ENCODE results near the gene ANO3.

GRCh38 chr11:26353010-26353409, 21.1 kb downstream of the ANO3 start:
- TF ChIP-seq CTCF (IDR thresholded peaks at IDR 0.05; ENCODE audit: insufficient read depth, low read length, poor library complexity, severe bottlenecking): no peak
- no peak for TF ChIP-seq EZH2phosphoT487 (conservative IDR thresholded peaks at IDR 0.05; ENCODE audit: low read length)
